ENCODE measurements around the gene ATP5F1D.
A peak's percentile ranks its signal among the peaks of the same experiment; 100 is the strongest.

DNA sequence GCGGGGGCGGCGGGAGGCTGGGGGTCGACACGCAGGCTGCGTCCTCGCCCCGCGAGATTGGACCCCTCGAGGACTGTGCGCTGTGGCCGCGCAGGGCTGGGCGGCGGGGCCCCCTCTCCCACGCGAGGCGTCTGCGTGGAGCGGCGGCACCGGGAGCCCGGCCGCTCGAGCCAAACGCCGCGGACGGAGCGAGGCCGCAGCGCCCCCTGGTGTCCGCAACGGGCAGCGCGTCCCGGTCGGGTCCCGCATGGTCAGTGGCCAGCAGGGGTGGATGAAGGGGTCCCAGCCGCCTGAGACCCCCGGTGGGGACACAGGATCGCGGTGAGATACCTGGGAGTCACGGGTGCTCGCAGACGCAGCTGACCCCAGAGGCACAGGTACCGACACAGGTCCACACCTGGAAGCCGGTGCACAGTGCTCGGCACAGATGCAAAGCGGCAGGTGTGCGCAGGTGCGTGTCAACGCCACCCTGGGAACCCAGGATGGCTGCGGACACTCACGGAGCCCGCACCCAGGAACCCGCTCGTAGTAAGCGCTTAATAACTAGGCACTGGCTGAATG lies 25.4 kb downstream of the ATP5F1D start:
- TF ChIP-seq CTCF (conservative IDR thresholded peaks at IDR 0.05; ENCODE audit: low read length) (peak; percentile 77), EZH2phosphoT487 (IDR thresholded peaks at IDR 0.05; ENCODE audit: borderline replicate concordance) (no peak)

Measured in Loucy (cell line).